B cell (primary cell): Measurements from ENCODE around the gene TMPRSS11A. TPM values are rescaled to one million over a fixed set of nuclear protein-coding genes. Genes with fewer than 3 reads are reported as not detected.

Experiments
- ATAC-seq: fragments of 200-7000 bp; cut with Tn5 transposase; one replicate; pipeline ENCODE4 v1.10.0; 2021; ENCODE audit warnings: low read depth, mild to moderate bottlenecking, moderate number of reproducible peaks, moderate library complexity
- CTCF ChIA-PET: fragments of 350-600 bp; sonication (Branson Sonifier 250); formaldehyde crosslinking; loops from one replicate; lab custom pipeline; 2021; ENCODE audit warnings: antibody characterized with exemption, inconsistent platforms; lab: Charles Lee
- POLR2A ChIA-PET: fragments of 350-600 bp; sonication (Branson Sonifier 250); formaldehyde crosslinking; loops from one replicate; lab custom pipeline; 2021; ENCODE audit warnings: antibody characterized with exemption; lab: Charles Lee
- DNase-seq: peaks from one replicate; pipeline ENCODE4 v3.0.0; 2013
- H2AFZ ChIP-seq: 2 replicates; pipeline ENCODE4 v1.6.1; 2012; ENCODE audit warnings: mild to moderate bottlenecking, low read depth, low read length; ENCODE audit not compliant: insufficient read depth, poor library complexity, severe bottlenecking
- H3K27ac ChIP-seq, 2 donors: 1 replicate in 1 of 2; 2 replicates in 1 of 2; pipeline ENCODE4 v1.5.1; 2012 to 2013; ENCODE audit warnings: low read length in 2 of 2, mild to moderate bottlenecking in 2 of 2, moderate library complexity in 1 of 2
- H3K27me3 ChIP-seq, 4 experiments: fragments of 200-600 bp in 1 of 4; sonication (generic) in 1 of 4; replicated peaks in 1 of 4; 1 replicate in 2 of 4; 2 replicates in 2 of 4; pipeline versions ENCODE4 v1.6.1 to v1.7.0; 2013 to 2016; ENCODE audit warnings: low read length in 3 of 4, mild to moderate bottlenecking in 2 of 4, mixed read lengths in 1 of 4, moderate library complexity in 1 of 4; ENCODE audit not compliant: insufficient read depth in 4 of 4, control insufficient read depth in 3 of 4; ENCODE audit errors: control extremely low read depth in 1 of 4
- H3K36me3 ChIP-seq, 2 experiments: replicated peaks in 1 of 2; 1 replicate in 1 of 2; 2 replicates in 1 of 2; pipeline versions ENCODE4 v1.6.1 to v1.7.1; 2013; ENCODE audit warnings: low read length in 1 of 2; ENCODE audit not compliant: insufficient read depth in 2 of 2, control insufficient read depth in 1 of 2; ENCODE audit errors: control extremely low read depth in 1 of 2, extremely low read depth in 1 of 2
- H3K4me1 ChIP-seq, 2 donors: fragments of 200-600 bp in 1 of 2; sonication (generic) in 1 of 2; 1 replicate in 1 of 2; 2 replicates in 1 of 2; pipeline versions ENCODE4 v1.5.1 to v1.6.1; 2013 to 2017; ENCODE audit warnings: low read length in 2 of 2; ENCODE audit not compliant: control insufficient read depth in 2 of 2, insufficient read depth in 2 of 2
- H3K4me2 ChIP-seq: replicated peaks from 2 replicates; pipeline ENCODE3; 2012; ENCODE audit warnings: mild to moderate bottlenecking, low read depth, low read length; ENCODE audit not compliant: poor library complexity, severe bottlenecking
- H3K4me3 ChIP-seq, 5 experiments: fragments of 200-600 bp in 1 of 5; sonication (generic) in 1 of 5; 1 replicate in 3 of 5; 2 replicates in 2 of 5; pipeline versions ENCODE4 v1.5.1 to v1.7.0; 2011 to 2016; ENCODE audit warnings: low read length in 4 of 5, mild to moderate bottlenecking in 4 of 5, low read depth in 2 of 5, control low read depth in 1 of 5, moderate library complexity in 1 of 5; ENCODE audit not compliant: insufficient read depth in 1 of 5; ENCODE audit errors: control extremely low read depth in 1 of 5, extremely low read depth in 1 of 5
- H3K79me2 ChIP-seq: fragments of 200-600 bp; sonication (generic); one replicate; pipeline ENCODE4 v1.6.0; 2016; ENCODE audit warnings: low read length; ENCODE audit not compliant: control insufficient read depth, insufficient read depth
- H3K9ac ChIP-seq: fragments of 200-600 bp; sonication (generic); 2 replicates; pipeline ENCODE4 v1.6.1; 2017; ENCODE audit warnings: mild to moderate bottlenecking, low read length, moderate library complexity
- H3K9me3 ChIP-seq, 3 donors: one replicate each; pipeline versions ENCODE4 v1.6.1 to v1.7.1; 2013; ENCODE audit warnings: low read length in 2 of 3; ENCODE audit not compliant: control insufficient read depth in 2 of 3, insufficient read depth in 1 of 3; ENCODE audit errors: control extremely low read depth in 1 of 3
- H4K20me1 ChIP-seq: 2 replicates; pipeline ENCODE4 v1.6.0; 2012; ENCODE audit warnings: mild to moderate bottlenecking, low read length; ENCODE audit not compliant: insufficient read depth, control insufficient read depth, poor library complexity, severe bottlenecking
- H3K27ac Mint-ChIP-seq: one replicate; pipeline ENCODE4 v1.8.0; 2021; ENCODE audit warnings: mixed read lengths
- H3K27me3 Mint-ChIP-seq: one replicate; pipeline ENCODE4 v1.8.0; 2021; ENCODE audit warnings: mixed read lengths
- H3K4me1 Mint-ChIP-seq: one replicate; pipeline ENCODE4 v1.8.0; 2021; ENCODE audit warnings: mixed read lengths
- H3K4me3 Mint-ChIP-seq: one replicate; pipeline ENCODE4 v1.8.0; 2021; ENCODE audit warnings: mixed read lengths
- H3K9me3 Mint-ChIP-seq: one replicate; pipeline ENCODE4 v1.8.0; 2022; ENCODE audit warnings: mixed read lengths; ENCODE audit not compliant: insufficient read depth
- CTCF ChIP-seq: fragments of 200-600 bp; IDR thresholded peaks from one replicate; pipeline ENCODE4 v1.8.0; 2022; ENCODE audit warnings: antibody characterized with exemption, mild to moderate bottlenecking
- EZH2 ChIP-seq: IDR thresholded peaks from 2 replicates; pipeline ENCODE4 v1.6.1; 2012; ENCODE audit warnings: borderline replicate concordance, low read depth, mild to moderate bottlenecking, moderate library complexity, low read length; ENCODE audit not compliant: insufficient read depth, poor library complexity, severe bottlenecking
- WGBS: methylation state at CpG from one replicate; pipeline ENCODE4 v1.1.5; 2013; ENCODE audit warnings: missing lambda C conversion rate; ENCODE audit not compliant: insufficient coverage; 5-methylcytosine and 5-hydroxymethylcytosine counted together
- intact Hi-C: fragments of 100-400 bp; cut with micrococcal nuclease; formaldehyde crosslinking; loops from one replicate; pipeline ENCODE4 v1.10.0; 2022
- polyA plus RNA-seq: library from polyadenylated mRNA; depleted of rRNA; stranded (reverse); fragments of >200 nt; gene quantifications from 2 replicates; pipeline ENCODE4 v1.2.3, GENCODE V29; 2012
- total RNA-seq, 2 donors: library from RNA; stranded (reverse); fragments of 120-200 nt in 1 of 2; gene quantifications; 1 replicate in 1 of 2; 2 replicates in 1 of 2; pipeline versions ENCODE4 v1.2.3 to v1.2.4, GENCODE V29; 2013 to 2022

Gene TMPRSS11A
- total and polyA plus RNA-seq, 2 donors (not counting 1 experiment from before 2014, with no cell fraction given) = not detected

DNA sequence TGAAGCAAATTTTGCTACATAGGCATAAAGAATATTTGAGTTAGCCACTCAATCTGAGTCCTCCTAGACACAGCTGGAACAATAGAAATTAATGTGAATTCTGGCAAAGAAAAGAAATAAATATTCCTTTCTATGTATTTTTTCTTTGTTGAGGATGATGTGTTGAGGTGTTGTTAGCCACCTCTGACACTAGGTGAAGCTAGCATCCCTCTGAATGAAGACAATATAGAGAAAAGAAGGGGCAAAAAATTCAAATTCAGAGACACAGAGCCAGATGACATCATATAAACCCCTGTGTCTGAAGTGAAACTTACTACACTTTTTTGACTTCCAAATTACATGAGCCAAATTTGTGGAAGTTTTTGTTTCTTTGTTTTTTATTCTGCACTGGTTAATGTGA, 44.9 kb downstream of the TMPRSS11A start:
- no peak for DNase-seq
- Histone ChIP-seq H3K4me1 (no peaks in the 10 kb centered on the region), H3K9me3 (no peaks in the 10 kb centered on the region), H4K20me1 (no peaks in the 10 kb centered on the region), H3K4me2 (no peak overlapping the region), H3K9ac (no peak overlapping the region), H3K36me3 (no peaks in the 10 kb centered on the region), H3K79me2 (no peaks in the 10 kb centered on the region), H3K27me3 (peaks cover 0 to 3% (median 0%) of the 10 kb centered on the region in 4 experiments), H3K27ac (no peak overlapping the region), H2AFZ (no peak overlapping the region), H3K4me3 (no peak overlapping the region)
- CTCF ChIA-PET = no interaction called here
- TF ChIP-seq CTCF (no peak), EZH2 (no peak)
- intact Hi-C loops = no loop called here
- Mint-ChIP-seq H3K4me3 (no peak overlapping the region), H3K27me3 (peaks cover 10% of the 10 kb centered on the region), H3K4me1 (no peaks in the 10 kb centered on the region), H3K27ac (no peak overlapping the region), H3K9me3 (no peaks in the 10 kb centered on the region)
- no peak for ATAC-seq
- POLR2A ChIA-PET = no interaction called here

- H3K4me1 Mint-ChIP-seq = no peaks in the 10 kb centered on the region
- Histone ChIP-seq H3K9ac (no peak overlapping the region), H3K27ac (no peak overlapping the region), H2AFZ (no peak overlapping the region), H3K4me1 (no peaks in the 10 kb centered on the region), H3K4me2 (no peak overlapping the region), H3K27me3 (peaks cover 0 to 3% (median 0%) of the 10 kb centered on the region in 4 experiments), H3K36me3 (no peaks in the 10 kb centered on the region), H3K4me3 (no peak overlapping the region), H3K79me2 (no peaks in the 10 kb centered on the region), H4K20me1 (no peaks in the 10 kb centered on the region), H3K9me3 (no peaks in the 10 kb centered on the region)
- H3K27ac Mint-ChIP-seq = no peak overlapping the region
- intact Hi-C loops = no loop called here
- H3K27me3 Mint-ChIP-seq = peaks cover 14% of the 10 kb centered on the region
- H3K4me3 Mint-ChIP-seq = no peak overlapping the region
- 79% methylated on average over 3 of the region's 5 CpGs for WGBS
- TF ChIP-seq CTCF (no peak), EZH2 (no peak)
- no peak for DNase-seq
- no peak for ATAC-seq
- ChIA-PET POLR2A (no interaction called here), CTCF (no interaction called here)
- H3K9me3 Mint-ChIP-seq = no peaks in the 10 kb centered on the region
These were observed 47.8 kb downstream of the TMPRSS11A start for GRCh38 chr4:67915400-67915966.
